ENCODE results near the gene GAS5. TPM values are rescaled to one million over a fixed set of nuclear protein-coding genes. Genes with fewer than 3 reads are reported as not detected.

The GAS5 gene
- total and polyA plus RNA-seq, 2 of the 8 experiments (the other 6 are each of a cell fraction or from before 2014, with no cell fraction given): 799 to 1,238 TPM

- H3K4me1 ChIP-seq (replicated peaks in 1 of 4; ENCODE audit: control insufficient read depth in 3 of 4, insufficient read depth in 4 of 4, low read length in 3 of 4): peaks cover 2 to 10% (median 4%) of the 10 kb centered on the region in 4 experiments; a peak in 5 of 7 replicates
- H4K20me1 ChIP-seq (replicated peaks in 1 of 2; ENCODE audit: control insufficient read depth in 1 of 2, insufficient read depth in 2 of 2, low read length in 2 of 2): peaks cover 7 to 11% of the 10 kb centered on the region in 2 experiments
- FAIRE-seq (no peak), DNase-seq (ENCODE audit: low read depth in 1 of 2, low spot score in 2 of 2) (peak; percentile 81 to 99)
- ChIA-PET POLR2A (ENCODE audit: partially characterized antibody) (interaction anchor here (0.6 to 13.3 kb wide), 93 partner anchors 8 to 1336 kb away, joined by 3 to 475 read pairs (median 5); partner anchors contain the start of genes CENPL, DARS2, KLHL20 and PRDX6), CTCF (ENCODE audit: partially characterized antibody) (interaction anchor here (0.6 to 1.5 kb wide), 3 partner anchors 45 to 890 kb away, joined by 3 to 5 read pairs (median 3); no protein-coding TSS in a partner anchor)
- WGBS, 2 experiments (ENCODE audit: extremely low coverage in 1 of 2, insufficient coverage in 1 of 2, insufficient read length in 1 of 2, insufficient replicate concordance in 2 of 2, low coverage in 1 of 2, low lambda C conversion rate in 2 of 2, missing lambda C conversion rate in 1 of 2): 2% methylated on average over 22 of the region's 53 CpGs; no CpG with 5 or more reads in 1 of the 2 experiments
- no peaks in the 10 kb centered on the region for H3K27me3 ChIP-seq (replicated peaks in 1 of 4; ENCODE audit: control insufficient read depth in 3 of 4, extremely low read depth in 1 of 4, insufficient read depth in 3 of 4, low read length in 3 of 4)
- H2BK15ac ChIP-seq (ENCODE audit: low read length): no peak within 1 kb of the TSS
- peak within 1 kb of the TSS; percentile 90 to 100 (median 92) for H3K4me3 ChIP-seq (ENCODE audit: extremely low read depth in 1 of 4, insufficient read depth in 2 of 4, low read depth in 3 of 4, low read length in 4 of 4)
- H3K4me2 ChIP-seq (ENCODE audit: insufficient read depth in 1 of 2, low read depth in 2 of 2, low read length in 2 of 2): peak within 1 kb of the TSS; percentile 83 to 95
- peak within 1 kb of the TSS; percentile 98 for H2BK5ac ChIP-seq (ENCODE audit: low read depth, low read length)
- H3K27ac ChIP-seq (ENCODE audit: low read depth, low read length): peak within 1 kb of the TSS; percentile 93
- H3K79me2 ChIP-seq (ENCODE audit: control insufficient read depth in 1 of 2, insufficient read depth in 2 of 2, low read length in 2 of 2): peaks cover 0 to 52% of the 10 kb centered on the region in 2 experiments; a peak in 3 of 4 replicates
- peak within 1 kb of the TSS; percentile 97 to 99 (median 97) for H3K9ac ChIP-seq (replicated peaks in 1 of 4; ENCODE audit: extremely low read depth in 1 of 4, low read depth in 3 of 4, low read length in 3 of 4)
- H4K5ac ChIP-seq (ENCODE audit: insufficient read length, low read depth, low read length): peak within 1 kb of the TSS; percentile 80
- no peak within 1 kb of the TSS for H3K23ac ChIP-seq (ENCODE audit: insufficient read length)
- peak within 1 kb of the TSS; percentile 74; the same call in 1 of the 2 replicates for H2AFZ ChIP-seq (ENCODE audit: low read length)
- H3K23me2 ChIP-seq (ENCODE audit: low read depth, low read length): peaks cover 3% of the 10 kb centered on the region
- peak within 1 kb of the TSS; percentile 70 for H2BK12ac ChIP-seq (ENCODE audit: low read depth, low read length)
- H3K79me1 ChIP-seq (ENCODE audit: low read depth, low read length): no peaks in the 10 kb centered on the region; the same call in 1 of the 2 replicates
- H3K9me3 ChIP-seq (ENCODE audit: insufficient read depth in 2 of 2, low read depth in 1 of 2, low read length in 1 of 2): no peaks in the 10 kb centered on the region
- no peak within 1 kb of the TSS for H2BK20ac ChIP-seq (ENCODE audit: low read length)
- peak within 1 kb of the TSS; percentile 79 for H3K4ac ChIP-seq (replicated peaks; ENCODE audit: insufficient read length, low read depth, low read length)
- no peak within 1 kb of the TSS for H3K14ac ChIP-seq (ENCODE audit: insufficient read length)
- peak within 1 kb of the TSS; percentile 98; the same call in 1 of the 2 replicates for H2AK5ac ChIP-seq (ENCODE audit: low read depth, low read length)
- peaks cover 25 to 50% (median 37%) of the 10 kb centered on the region in 4 experiments for H3K36me3 ChIP-seq (ENCODE audit: control insufficient read depth in 2 of 4, insufficient read depth in 4 of 4, low read length in 3 of 4)
- peak within 1 kb of the TSS; percentile 58 for H2BK120ac ChIP-seq (replicated peaks; ENCODE audit: low read depth, low read length)
- H3K56ac ChIP-seq (replicated peaks; ENCODE audit: insufficient read length, low read depth, low read length): peak within 1 kb of the TSS; percentile 78
- peak within 1 kb of the TSS; percentile 98 for H3K18ac ChIP-seq (ENCODE audit: extremely low read depth, low read length)
- H4K91ac ChIP-seq (replicated peaks; ENCODE audit: insufficient read length, low read length): peak within 1 kb of the TSS; percentile 86
- H4K8ac ChIP-seq (ENCODE audit: extremely low read depth, insufficient read depth, low read length): peak within 1 kb of the TSS; percentile 96
- TF ChIP-seq FOSL1 (IDR thresholded peaks at IDR 0.05; ENCODE audit: insufficient read depth, low read depth, low read length) (no peak), ASH2L (IDR thresholded peaks at IDR 0.05; ENCODE audit: low read length) (peak; percentile 92), CREB1 (IDR thresholded peaks at IDR 0.05) (no peak; the same call in 1 of the 2 replicates), SP1 (IDR thresholded peaks at IDR 0.05; ENCODE audit: low read depth, low read length) (peak; percentile 18), HDAC2 (IDR thresholded peaks at IDR 0.05; ENCODE audit: borderline replicate concordance in 1 of 2, low read depth in 2 of 2, low read length in 2 of 2) (peak; percentile 11 to 34; a peak in 2 of 4 replicates), SIRT6 (IDR thresholded peaks at IDR 0.05; ENCODE audit: low read length) (no peak), SP4 (IDR thresholded peaks at IDR 0.05; ENCODE audit: low read length) (peak; percentile 28; the same call in 1 of the 2 replicates), POU5F1 (IDR thresholded peaks at IDR 0.05; ENCODE audit: low read depth, low read length) (no peak), CHD2 (IDR thresholded peaks at IDR 0.05; ENCODE audit: low read length) (no peak; the same call in 1 of the 2 replicates), TEAD4 (IDR thresholded peaks at IDR 0.05; ENCODE audit: low read depth, low read length) (no peak)
These were observed 654 bp upstream of the GAS5 start, which contains the start of gene ZBTB37 for GRCh38 chr1:173868266-173869020. ZBTB37 (plus strand) TSS chr1:173868380; CDS start chr1:173870226, 1,846 bp downstream.
